Chondrocyte (in vitro differentiated cells): Measurements from ENCODE around the gene ANKRD11. TPM values are rescaled to one million over a fixed set of nuclear protein-coding genes. Genes with fewer than 3 reads are reported as not detected.

Experiments
- DNase-seq: peaks from one replicate; pipeline ENCODE4 v3.0.0; 2021; ENCODE audit warnings: mixed read lengths, low spot score
- H3K27ac Mint-ChIP-seq: one replicate; pipeline ENCODE4 v1.8.0; 2021; ENCODE audit warnings: mild to moderate bottlenecking, moderate library complexity, mixed read lengths; ENCODE audit not compliant: unreplicated experiment
- H3K27me3 Mint-ChIP-seq: 2 replicates; pipeline ENCODE4 v1.8.0; 2021; ENCODE audit warnings: low read depth, mixed read lengths
- H3K36me3 Mint-ChIP-seq: 2 replicates; pipeline ENCODE4 v1.8.0; 2021; ENCODE audit warnings: low read depth, mixed read lengths
- H3K4me1 Mint-ChIP-seq: 2 replicates; pipeline ENCODE4 v1.8.0; 2021; ENCODE audit warnings: low read depth, mild to moderate bottlenecking, mixed read lengths
- H3K4me3 Mint-ChIP-seq: one replicate; pipeline ENCODE4 v1.8.0; 2021; ENCODE audit warnings: mild to moderate bottlenecking, moderate library complexity, mixed read lengths; ENCODE audit not compliant: unreplicated experiment
- H3K9me3 Mint-ChIP-seq: 2 replicates; pipeline ENCODE4 v1.8.0; 2021; ENCODE audit warnings: low read depth, mixed read lengths
- CTCF ChIP-seq: fragments of 200-600 bp; sonication (generic); IDR thresholded peaks from 2 replicates; pipeline ENCODE4 v1.5.0; 2021; ENCODE audit warnings: antibody characterized with exemption, mild to moderate bottlenecking, moderate library complexity
- total RNA-seq: library from RNA; stranded (reverse); gene quantifications from 3 replicates; pipeline ENCODE4 v1.2.1, GENCODE V29; 2021

The ANKRD11 gene
- total RNA-seq, 1 donor from 2014 or later = 180 TPM

- H3K4me3 Mint-ChIP-seq = no peak overlapping the region
- H3K9me3 Mint-ChIP-seq = no peaks in the 10 kb centered on the region
- TF ChIP-seq CTCF = no peak
- peaks cover 15% of the 10 kb centered on the region for H3K36me3 Mint-ChIP-seq
- no peaks in the 10 kb centered on the region for H3K27me3 Mint-ChIP-seq
- no peak overlapping the region for H3K27ac Mint-ChIP-seq
- H3K4me1 Mint-ChIP-seq = peaks cover 5% of the 10 kb centered on the region
- DNase-seq = no peak
Observed at GRCh38 chr16:89285381-89285780, 205.0 kb downstream of the ANKRD11 start.

- no peak overlapping the region for H3K27ac Mint-ChIP-seq
- H3K4me1 Mint-ChIP-seq = no peaks in the 10 kb centered on the region
- H3K27me3 Mint-ChIP-seq = no peaks in the 10 kb centered on the region
- H3K9me3 Mint-ChIP-seq = no peaks in the 10 kb centered on the region
- DNase-seq = no peak
- H3K4me3 Mint-ChIP-seq = no peak overlapping the region
- H3K36me3 Mint-ChIP-seq = peaks cover 9% of the 10 kb centered on the region
- no peak for TF ChIP-seq CTCF
Observed at GRCh38 chr16:89283449-89283848, 206.9 kb downstream of the ANKRD11 start.

- Mint-ChIP-seq H3K9me3 (no peaks in the 10 kb centered on the region), H3K36me3 (peaks cover 9% of the 10 kb centered on the region), H3K27me3 (no peaks in the 10 kb centered on the region), H3K4me1 (no peaks in the 10 kb centered on the region), H3K4me3 (no peak overlapping the region), H3K27ac (no peak overlapping the region)
- no peak for TF ChIP-seq CTCF
- DNase-seq = no peak
Observed at GRCh38 chr16:89282523-89282922, 207.8 kb downstream of the ANKRD11 start.

GRCh38 chr16:89281829-89282228, 208.5 kb downstream of the ANKRD11 start:
- H3K36me3 Mint-ChIP-seq = peaks cover 10% of the 10 kb centered on the region
- no peaks in the 10 kb centered on the region for H3K4me1 Mint-ChIP-seq
- H3K9me3 Mint-ChIP-seq = no peaks in the 10 kb centered on the region
- no peak for DNase-seq
- no peak for TF ChIP-seq CTCF
- no peak overlapping the region for H3K4me3 Mint-ChIP-seq
- H3K27me3 Mint-ChIP-seq = no peaks in the 10 kb centered on the region
- H3K27ac Mint-ChIP-seq = no peak overlapping the region

- Mint-ChIP-seq H3K27me3 (no peaks in the 10 kb centered on the region), H3K9me3 (no peaks in the 10 kb centered on the region), H3K27ac (no peak overlapping the region), H3K36me3 (peaks cover 9% of the 10 kb centered on the region), H3K4me3 (no peak overlapping the region), H3K4me1 (no peaks in the 10 kb centered on the region)
- DNase-seq = no peak
- no peak for TF ChIP-seq CTCF
Observed at GRCh38 chr16:89281189-89281577, 209.2 kb downstream of the ANKRD11 start.
